HCT116 (cell line): Measurements from ENCODE around the gene DBNL.

Experiments used
- CEBPB ChIP-seq: IDR thresholded peaks from 2 replicates; pipeline ENCODE4 v1.6.1; 2012; ENCODE audit warnings: low read depth
- CTCF ChIP-seq, 3 experiments: fragments of 200-600 bp in 1 of 3; sonication (generic) in 1 of 3; IDR thresholded peaks in 2 of 3; conservative IDR thresholded peaks in 1 of 3; 2 replicates each; pipeline ENCODE4 v1.5.1; 2012 to 2017; ENCODE audit warnings: low read depth in 2 of 3, low read length in 2 of 3, antibody characterized with exemption in 1 of 3, borderline replicate concordance in 1 of 3, control low read depth in 1 of 3, mild to moderate bottlenecking in 1 of 3, mixed read lengths in 1 of 3, mixed run types in 1 of 3, moderate library complexity in 1 of 3; ENCODE audit not compliant: insufficient read depth in 1 of 3
- ELF1 ChIP-seq: IDR thresholded peaks from 2 replicates; pipeline ENCODE4 v1.6.1; 2012; ENCODE audit warnings: low read depth, borderline replicate concordance
- EZH2 ChIP-seq: fragments of 200-600 bp; sonication (generic); IDR thresholded peaks from 2 replicates; pipeline ENCODE4 v1.6.1; 2017; ENCODE audit warnings: antibody characterized with exemption, mixed run types
- EZH2phosphoT487 ChIP-seq: fragments of 200-600 bp; IDR thresholded peaks from 2 replicates; pipeline ENCODE4 v1.6.1; 2018; ENCODE audit warnings: antibody characterized with exemption, borderline replicate concordance
- POLR2A ChIP-seq: IDR thresholded peaks from 2 replicates; pipeline ENCODE4 v1.7.0; 2011; ENCODE audit warnings: borderline replicate concordance; ENCODE audit not compliant: insufficient read depth, insufficient read length; ENCODE audit errors: extremely low read depth
- POLR2AphosphoS5 ChIP-seq: IDR thresholded peaks from 2 replicates; pipeline ENCODE4 v1.6.1; 2011; ENCODE audit warnings: mild to moderate bottlenecking, low read depth, low read length, moderate library complexity
- SRF ChIP-seq: IDR thresholded peaks from 2 replicates; pipeline ENCODE4 v1.6.1; 2012; ENCODE audit warnings: low read depth
- TCF7L2 ChIP-seq: IDR thresholded peaks from 2 replicates; pipeline ENCODE4 v1.7.0; 2011; ENCODE audit warnings: borderline replicate concordance, inconsistent platforms; ENCODE audit not compliant: insufficient read depth, insufficient read length; ENCODE audit errors: extremely low read depth
- YY1 ChIP-seq: IDR thresholded peaks from 2 replicates; pipeline ENCODE4 v1.6.1; 2011; ENCODE audit warnings: low read length, low read depth, moderate library complexity, mild to moderate bottlenecking; ENCODE audit not compliant: insufficient replicate concordance; ENCODE audit errors: extremely low read depth
- ZFX ChIP-seq: fragments of 450-650 bp; IDR thresholded peaks from 2 replicates; pipeline ENCODE4 v1.6.1; 2017

- TF ChIP-seq ELF1, result no peak
- no peak for TF ChIP-seq ZFX
- no peak for TF ChIP-seq POLR2AphosphoS5
- TF ChIP-seq CTCF (IDR thresholded peaks at IDR 0.05 in 2 of 3, conservative IDR thresholded peaks at IDR 0.05 in 1 of 3; ENCODE audit: borderline replicate concordance in 1 of 3, insufficient read depth in 1 of 3, low read depth in 2 of 3, low read length in 2 of 3), result no peak
- no peak for TF ChIP-seq CEBPB
- TF ChIP-seq SRF, result no peak
- TF ChIP-seq EZH2, result no peak
- TF ChIP-seq POLR2A, result no peak
- no peak for TF ChIP-seq EZH2phosphoT487
- TF ChIP-seq YY1, result no peak
- no peak for TF ChIP-seq TCF7L2
These were observed 29.8 kb downstream of the DBNL start for GRCh38 chr7:44074349-44074695.
